K562 (cell line): ENCODE data around the gene PDE4D. TPM values are rescaled to one million over a fixed set of nuclear protein-coding genes. Genes with fewer than 3 reads are reported as not detected.

Source experiments
- ATAC-seq: fragments of 200-7000 bp; cut with Tn5 transposase; 3 replicates; pipeline ENCODE4 v1.9.1; 2020; ENCODE audit warnings: moderate library complexity
- BruUV-seq: library from RNA; stranded (reverse); fragments of 400-500 nt; replicated peaks from 2 replicates; lab custom pipeline; 2021; lab: Mats Ljungman, UMichigan
- CTCF ChIA-PET: fragments of 300-600 bp; formaldehyde crosslinking; extraction: SDS; loops from one replicate; lab custom pipeline; 2021; ENCODE audit warnings: low intra/inter-chr PET ratio; lab: Yijun Ruan, JAX
- POLR2A ChIA-PET: fragments of 300-600, 350-650 bp; sonication (Branson Sonifier 250); formaldehyde crosslinking; extraction: SDS; loops from one replicate; lab custom pipeline; 2021; ENCODE audit warnings: antibody characterized with exemption, inconsistent platforms; lab: Yijun Ruan, JAX
- DNase-seq, 4 experiments: peaks; one replicate each; pipeline versions ENCODE4 v3.0.0 to v3.0.0-alpha.2; 2011 to 2018; ENCODE audit warnings: low spot score in 3 of 4, mixed read lengths in 3 of 4; ENCODE audit errors: extremely low read depth in 1 of 4
- FAIRE-seq: peaks from 2 replicates; lab custom pipeline; 2011; peaks lifted over from hg19 to GRCh38; lab: Jason Lieb, UNC
- H2AFZ ChIP-seq: 2 replicates; pipeline ENCODE4 v1.6.0; 2011; ENCODE audit warnings: low read depth, low read length, control low read depth, inconsistent platforms
- H3K27ac ChIP-seq: fragments of 200-600 bp; 3 replicates; pipeline ENCODE4 v1.8.0; 2011; ENCODE audit warnings: low read depth, mild to moderate bottlenecking, control low read depth, inconsistent platforms, low read length, moderate library complexity, mixed read lengths; ENCODE audit errors: extremely low read depth
- H3K27me3 ChIP-seq, 2 experiments: fragments of 300-600 bp in 1 of 2; 2 replicates in 1 of 2; 3 replicates in 1 of 2; pipeline versions ENCODE4 v1.6.0 to v1.8.0; 2011; ENCODE audit warnings: inconsistent platforms in 2 of 2, low read length in 2 of 2, mild to moderate bottlenecking in 1 of 2, mixed read lengths in 1 of 2, moderate library complexity in 1 of 2; ENCODE audit not compliant: control insufficient read depth in 2 of 2, insufficient read depth in 2 of 2
- H3K36me3 ChIP-seq: fragments of 300-600 bp; 3 replicates; pipeline ENCODE4 v1.8.0; 2011; ENCODE audit warnings: mild to moderate bottlenecking, low read length, inconsistent platforms; ENCODE audit not compliant: control insufficient read depth, insufficient read depth
- H3K4me1 ChIP-seq, 2 experiments: fragments of 200-600 bp in 1 of 2; replicated peaks in 1 of 2; 2 replicates in 1 of 2; 3 replicates in 1 of 2; pipeline versions ENCODE4 v1.5.1 to v1.8.0; 2011; ENCODE audit warnings: inconsistent platforms in 2 of 2, low read length in 2 of 2, mild to moderate bottlenecking in 1 of 2, mixed read lengths in 1 of 2, moderate library complexity in 1 of 2; ENCODE audit not compliant: control insufficient read depth in 2 of 2, insufficient read depth in 2 of 2
- H3K4me2 ChIP-seq: 2 replicates; pipeline ENCODE4 v1.6.1; 2011; ENCODE audit warnings: low read length, control low read depth, inconsistent platforms, mixed read lengths; ENCODE audit not compliant: insufficient read depth
- H3K4me3 ChIP-seq: fragments of 200-600 bp; sonication (generic), shearing (Covaris generic); 2 replicates; pipeline ENCODE4 v1.5.1; 2016; ENCODE audit warnings: control low read depth, inconsistent platforms
- H3K79me2 ChIP-seq: fragments of 200-600 bp; 3 replicates; pipeline ENCODE4 v1.8.0; 2011; ENCODE audit warnings: low read length, inconsistent platforms; ENCODE audit not compliant: control insufficient read depth, insufficient read depth
- H3K9ac ChIP-seq, 2 experiments: 2 replicates each; pipeline versions ENCODE4 v1.6.0 to v1.6.1; 2011; ENCODE audit warnings: low read depth in 2 of 2, low read length in 2 of 2, control low read depth in 1 of 2, inconsistent platforms in 1 of 2, mild to moderate bottlenecking in 1 of 2, mixed read lengths in 1 of 2; ENCODE audit not compliant: insufficient read depth in 1 of 2
- H3K9me1 ChIP-seq: one replicate; pipeline ENCODE4 v1.6.0; 2011; ENCODE audit warnings: inconsistent platforms, mild to moderate bottlenecking, low read length, moderate library complexity; ENCODE audit not compliant: control insufficient read depth, insufficient read depth
- H3K9me3 ChIP-seq: replicated peaks from 2 replicates; pipeline ENCODE4 v1.5.1; 2011; ENCODE audit warnings: low read depth, low read length, inconsistent platforms; ENCODE audit not compliant: control insufficient read depth, insufficient read depth
- H4K20me1 ChIP-seq: replicated peaks from 2 replicates; pipeline ENCODE4 v1.6.1; 2011; ENCODE audit warnings: low read length, inconsistent platforms, mixed read lengths; ENCODE audit not compliant: control insufficient read depth, insufficient read depth
- ETS2 ChIP-seq: IDR thresholded peaks from 2 replicates; pipeline ENCODE4 v1.6.1; 2016; ENCODE audit warnings: borderline replicate concordance, missing genetic modification characterization, mild to moderate bottlenecking, moderate library complexity, missing compliant biosample characterization; ENCODE audit not compliant: poor library complexity, severe bottlenecking
- FOXK1 ChIP-seq: sonication (generic); formaldehyde crosslinking; IDR thresholded peaks from 2 replicates; pipeline ENCODE4 v1.8.0; 2022; ENCODE audit warnings: missing genetic modification reagents, mild to moderate bottlenecking, borderline replicate concordance
- HMGN3 ChIP-seq: IDR thresholded peaks from 2 replicates; pipeline ENCODE4 v1.6.1; 2011; ENCODE audit warnings: borderline replicate concordance, low read depth, mild to moderate bottlenecking, mixed read lengths, low read length; ENCODE audit not compliant: insufficient read length; ENCODE audit errors: extremely low read depth
- MAFG ChIP-seq: fragments of 450-650 bp; conservative IDR thresholded peaks from 2 replicates; pipeline ENCODE4 v1.6.1; 2016; ENCODE audit warnings: missing genetic modification characterization, missing compliant biosample characterization
- NR0B1 ChIP-seq: fragments of 450-650 bp; IDR thresholded peaks from one replicate; pipeline ENCODE4 v1.6.1; 2018; ENCODE audit warnings: mild to moderate bottlenecking, moderate library complexity; ENCODE audit not compliant: partially characterized antibody
- RAD21 ChIP-seq, 2 experiments: fragments of 250-450 bp in 1 of 2; fragments of 450-650 bp in 1 of 2; sonication (Bioruptor Pico) in 1 of 2; formaldehyde crosslinking in 1 of 2; IDR thresholded peaks in 1 of 2; conservative IDR thresholded peaks in 1 of 2; 2 replicates each; pipeline versions ENCODE4 v1.4.0 to v1.8.0; 2020 to 2022; ENCODE audit warnings: mild to moderate bottlenecking in 2 of 2, moderate library complexity in 1 of 2
- ZBTB26 ChIP-seq: fragments of 450-650 bp; formaldehyde crosslinking; IDR thresholded peaks from 2 replicates; pipeline ENCODE4 v1.4.0; 2022; ENCODE audit warnings: missing genetic modification characterization
- ZNF586 ChIP-seq: fragments of 450-650 bp; formaldehyde crosslinking; conservative IDR thresholded peaks from 2 replicates; pipeline ENCODE4 v1.4.0; 2020; ENCODE audit warnings: mild to moderate bottlenecking, moderate library complexity
- WGBS: fragments of 100-300 bp; shearing (Covaris generic); methylation state at CpG from one replicate; pipeline ENCODE4 v1.1.6; 2016; ENCODE audit warnings: low coverage, mixed read lengths; ENCODE audit not compliant: insufficient coverage; ENCODE audit errors: missing lambda C conversion rate; 5-methylcytosine and 5-hydroxymethylcytosine counted together
- in situ Hi-C: fragments of 300-500 bp; cut with MboI; formaldehyde crosslinking; loops from 4 replicates; pipeline ENCODE4 v1.15.0; 2018; ENCODE audit warnings: inconsistent platforms, mixed read lengths
- intact Hi-C: fragments of 100-400 bp; cut with micrococcal nuclease; formaldehyde crosslinking; loops from 2 replicates; pipeline ENCODE4 v1.14.2; 2022
- polyA plus RNA-seq, 8 experiments: library from polyadenylated mRNA; depleted of rRNA in 4 of 8; stranded (reverse) in 5 of 8; unstranded in 3 of 8; fragments of >200 nt; fragmentation: Nextera tagmentation in 2 of 8; fragmentation: Illumina TruSeq in 1 of 8; extraction: Ambion mirVana in 2 of 8; extraction: Trizol in 1 of 8; gene quantifications; 2 replicates each; pipeline versions ENCODE4 v1.2.1 to v1.2.3, GENCODE V29; 2011 to 2014; ENCODE audit warnings: inconsistent platforms in 1 of 8, missing spikeins in 1 of 8
- total RNA-seq, 7 experiments: library from RNA; depleted of rRNA in 6 of 7; stranded (reverse); fragments of >200 nt in 6 of 7; fragmentation: Illumina TruSeq in 2 of 7; extraction: Trizol in 2 of 7; gene quantifications; 2 replicates each; pipeline versions ENCODE4 v1.2.1 to v1.2.3, GENCODE V29; 2011 to 2021; ENCODE audit warnings: low replicate concordance in 1 of 7

Gene PDE4D
- total and polyA plus RNA-seq, 9 of the 15 experiments (the other 6 are each of a cell fraction or from before 2014, with no cell fraction given) = 0.04 to 0.46 (median 0.13) TPM

DNA sequence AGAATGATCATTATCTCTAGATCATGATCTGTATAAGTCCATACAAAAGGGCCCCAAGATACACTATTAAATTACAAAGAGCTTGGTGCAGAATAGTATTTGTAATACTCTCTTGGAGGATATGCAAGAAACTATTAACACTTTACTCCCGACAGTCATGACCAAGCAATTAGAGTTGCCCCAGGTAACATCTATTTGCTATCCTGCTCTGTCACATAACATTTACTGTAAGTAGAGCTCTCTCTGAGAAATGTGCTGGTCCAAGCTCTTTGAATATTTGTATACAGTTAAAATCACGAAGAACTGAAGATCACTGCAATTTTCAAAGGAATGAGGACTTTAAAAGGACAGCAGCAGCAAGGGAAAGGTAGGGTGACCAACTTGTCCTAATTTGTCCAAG, 757.0 kb downstream of the PDE4D start:
- Histone ChIP-seq H3K79me2 (no peaks in the 10 kb centered on the region), H3K27ac (no peak overlapping the region), H3K4me2 (no peak overlapping the region), H3K4me1 (no peaks in the 10 kb centered on the region), H3K27me3 (no peaks in the 10 kb centered on the region), H4K20me1 (no peaks in the 10 kb centered on the region), H3K4me3 (no peak overlapping the region), H3K36me3 (no peaks in the 10 kb centered on the region), H3K9ac (no peak overlapping the region), H2AFZ (no peak overlapping the region), H3K9me3 (no peaks in the 10 kb centered on the region), H3K9me1 (no peaks in the 10 kb centered on the region)
- ATAC-seq (no peak), FAIRE-seq (no peak), DNase-seq (no peak)
- ChIA-PET POLR2A (no interaction called here), CTCF (no interaction called here)
- TF ChIP-seq ETS2 (tag) (no peak), FOXK1 (CRISPR knock-in tag) (no peak), MAFG (no peak), ZBTB26 (no peak), HMGN3 (no peak), NR0B1 (no peak), ZNF586 (CRISPR knock-in tag) (no peak), RAD21 (CRISPR knock-in tag; conservative IDR thresholded peaks at IDR 0.05 in 1 of 2, IDR thresholded peaks at IDR 0.05 in 1 of 2) (no peak)
- intact Hi-C loops = no loop called here
- BruUV-seq = no TSS peak
- WGBS = 6% methylated on average over 1 of the region's 2 CpGs
- in situ Hi-C loops = no loop called here
